ENCODE data around the gene PUM1. TPM values are rescaled to one million over a fixed set of nuclear protein-coding genes. Genes with fewer than 3 reads are reported as not detected.

PUM1 gene
- total RNA-seq, 2 experiments from 2014 or later = 112 to 113 TPM

- Mint-ChIP-seq H3K36me3 (no peaks in the 10 kb centered on the region), H3K4me1 (no peaks in the 10 kb centered on the region), H3K27me3 (peaks cover 26% of the 10 kb centered on the region), H3K27ac (no peak overlapping the region), H3K9me3 (ENCODE audit: low read depth) (no peaks in the 10 kb centered on the region), H3K4me3 (no peak overlapping the region)
- ATAC-seq (no peak), DNase-seq (no peak)
- CTCF ChIA-PET = no interaction called here
These were observed 170.1 kb downstream of the PUM1 start for GRCh38 chr1:30895382-30895943.

- peaks cover 28% of the 10 kb centered on the region for H3K27me3 Mint-ChIP-seq
- H3K4me3 Mint-ChIP-seq = no peak overlapping the region
- no peaks in the 10 kb centered on the region for H3K36me3 Mint-ChIP-seq
- CTCF ChIA-PET = no interaction called here
- DNase-seq (no peak), ATAC-seq (no peak)
- no peaks in the 10 kb centered on the region for H3K9me3 Mint-ChIP-seq (ENCODE audit: low read depth)
- no peaks in the 10 kb centered on the region for H3K4me1 Mint-ChIP-seq
- no peak overlapping the region for H3K27ac Mint-ChIP-seq
These were observed 171.0 kb downstream of the PUM1 start for GRCh38 chr1:30894508-30894973.

- CTCF ChIA-PET = no interaction called here
- Mint-ChIP-seq H3K27ac (no peak overlapping the region), H3K27me3 (peaks cover 29% of the 10 kb centered on the region), H3K9me3 (ENCODE audit: low read depth) (no peaks in the 10 kb centered on the region), H3K4me3 (no peak overlapping the region), H3K4me1 (no peaks in the 10 kb centered on the region), H3K36me3 (no peaks in the 10 kb centered on the region)
- DNase-seq (no peak), ATAC-seq (no peak)
These were observed 171.6 kb downstream of the PUM1 start for GRCh38 chr1:30893776-30894507.

- H3K36me3 Mint-ChIP-seq = no peaks in the 10 kb centered on the region
- CTCF ChIA-PET = interaction anchor here (1.0 kb wide), 1 partner anchor 91 kb away, joined by 4 read pairs; no protein-coding TSS in a partner anchor
- H3K4me1 Mint-ChIP-seq = no peaks in the 10 kb centered on the region
- no peak overlapping the region for H3K27ac Mint-ChIP-seq
- no peaks in the 10 kb centered on the region for H3K9me3 Mint-ChIP-seq (ENCODE audit: low read depth)
- no peak overlapping the region for H3K4me3 Mint-ChIP-seq
- no peak for DNase-seq
- ATAC-seq = no peak
- peaks cover 36% of the 10 kb centered on the region for H3K27me3 Mint-ChIP-seq
These were observed 172.8 kb downstream of the PUM1 start for GRCh38 chr1:30892671-30893073.

GRCh38 chr1:30891227-30891552 lies 174.3 kb downstream of the PUM1 start:
- H3K27ac Mint-ChIP-seq = no peak overlapping the region
- DNase-seq (no peak), ATAC-seq (no peak)
- H3K27me3 Mint-ChIP-seq = peaks cover 35% of the 10 kb centered on the region
- CTCF ChIA-PET = interaction anchor here (1.1 to 1.6 kb wide), 2 partner anchors 108 to 112 kb away, joined by 3 to 4 read pairs; no protein-coding TSS in a partner anchor
- H3K9me3 Mint-ChIP-seq (ENCODE audit: low read depth) = no peaks in the 10 kb centered on the region
- no peak overlapping the region for H3K4me3 Mint-ChIP-seq
- no peaks in the 10 kb centered on the region for H3K4me1 Mint-ChIP-seq
- no peaks in the 10 kb centered on the region for H3K36me3 Mint-ChIP-seq

GRCh38 chr1:30890502-30891226 lies 174.9 kb downstream of the PUM1 start:
- Mint-ChIP-seq H3K36me3 (no peaks in the 10 kb centered on the region), H3K9me3 (ENCODE audit: low read depth) (no peaks in the 10 kb centered on the region), H3K27ac (no peak overlapping the region), H3K4me3 (no peak overlapping the region), H3K4me1 (no peaks in the 10 kb centered on the region), H3K27me3 (peaks cover 33% of the 10 kb centered on the region)
- ATAC-seq (no peak), DNase-seq (no peak)
- CTCF ChIA-PET = interaction anchor here (1.1 to 1.6 kb wide), 2 partner anchors 107 to 111 kb away, joined by 3 to 4 read pairs; no protein-coding TSS in a partner anchor

- Mint-ChIP-seq H3K4me3 (no peak overlapping the region), H3K36me3 (no peaks in the 10 kb centered on the region), H3K4me1 (no peaks in the 10 kb centered on the region), H3K27me3 (peaks cover 35% of the 10 kb centered on the region), H3K9me3 (ENCODE audit: low read depth) (no peaks in the 10 kb centered on the region), H3K27ac (no peak overlapping the region)
- ATAC-seq = no peak
- no peak for DNase-seq
- CTCF ChIA-PET = no interaction called here
These were observed 176.0 kb downstream of the PUM1 start for GRCh38 chr1:30889511-30889910.

- CTCF ChIA-PET = no interaction called here
- DNase-seq = no peak
- H3K9me3 Mint-ChIP-seq (ENCODE audit: low read depth) = no peaks in the 10 kb centered on the region
- H3K27ac Mint-ChIP-seq = no peak overlapping the region
- H3K27me3 Mint-ChIP-seq = peaks cover 37% of the 10 kb centered on the region
- H3K36me3 Mint-ChIP-seq = no peaks in the 10 kb centered on the region
- ATAC-seq = no peak
- no peak overlapping the region for H3K4me3 Mint-ChIP-seq
- no peaks in the 10 kb centered on the region for H3K4me1 Mint-ChIP-seq
These were observed 176.5 kb downstream of the PUM1 start for GRCh38 chr1:30888975-30889374.

GRCh38 chr1:30888391-30888790 lies 177.1 kb downstream of the PUM1 start:
- Mint-ChIP-seq H3K27ac (no peak overlapping the region), H3K4me1 (no peaks in the 10 kb centered on the region), H3K4me3 (no peak overlapping the region), H3K27me3 (peaks cover 40% of the 10 kb centered on the region), H3K36me3 (no peaks in the 10 kb centered on the region), H3K9me3 (ENCODE audit: low read depth) (no peaks in the 10 kb centered on the region)
- no peak for ATAC-seq
- DNase-seq = no peak
- CTCF ChIA-PET = no interaction called here

- Mint-ChIP-seq H3K27ac (no peak overlapping the region), H3K4me1 (no peaks in the 10 kb centered on the region), H3K36me3 (no peaks in the 10 kb centered on the region), H3K27me3 (peaks cover 46% of the 10 kb centered on the region), H3K4me3 (no peak overlapping the region), H3K9me3 (ENCODE audit: low read depth) (no peaks in the 10 kb centered on the region)
- no peak for DNase-seq
- ATAC-seq = no peak
- CTCF ChIA-PET = no interaction called here
These were observed 177.8 kb downstream of the PUM1 start for GRCh38 chr1:30887485-30888315.

GRCh38 chr1:30886710-30887428 lies 178.6 kb downstream of the PUM1 start:
- H3K27me3 Mint-ChIP-seq = peaks cover 50% of the 10 kb centered on the region
- ATAC-seq (no peak), DNase-seq (no peak)
- no peak overlapping the region for H3K27ac Mint-ChIP-seq
- no peaks in the 10 kb centered on the region for H3K36me3 Mint-ChIP-seq
- H3K9me3 Mint-ChIP-seq (ENCODE audit: low read depth) = no peaks in the 10 kb centered on the region
- CTCF ChIA-PET = no interaction called here
- no peaks in the 10 kb centered on the region for H3K4me1 Mint-ChIP-seq
- no peak overlapping the region for H3K4me3 Mint-ChIP-seq

- no peak for ATAC-seq
- H3K4me1 Mint-ChIP-seq = no peaks in the 10 kb centered on the region
These were observed 179.7 kb downstream of the PUM1 start for GRCh38 chr1:30885570-30886522.

More at GRCh38 chr1:30885570-30886522, 179.7 kb downstream of the PUM1 start:
- DNase-seq = no peak
- Mint-ChIP-seq H3K9me3 (ENCODE audit: low read depth) (no peaks in the 10 kb centered on the region), H3K36me3 (no peaks in the 10 kb centered on the region), H3K27ac (no peak overlapping the region), H3K4me3 (no peak overlapping the region), H3K27me3 (peaks cover 56% of the 10 kb centered on the region)
- CTCF ChIA-PET = interaction anchor here (1.5 kb wide), 1 partner anchor 84 kb away, joined by 3 read pairs; no protein-coding TSS in a partner anchor
